Upper lobe of left lung (tissue), 4 donors: ENCODE results near the gene OGFOD2.

Experiments
- CTCF ChIP-seq, 6 experiments: fragments of 450-650 bp in 4 of 6; fragments of 200-600 bp in 2 of 6; sonication (generic) in 2 of 6; IDR thresholded peaks; one replicate each; pipeline ENCODE4 v1.5.1; 2016 to 2019; ENCODE audit warnings: antibody characterized with exemption in 6 of 6
- POLR2A ChIP-seq, 4 donors: fragments of 450-650 bp; IDR thresholded peaks; one replicate each; pipeline ENCODE4 v1.5.1; 2016 to 2017; ENCODE audit warnings: antibody characterized with exemption in 4 of 4, mild to moderate bottlenecking in 2 of 4

GRCh38 chr12:122928404-122929147, 46.5 kb upstream of the OGFOD2 start:
- no peak for TF ChIP-seq CTCF (IDR thresholded peaks at IDR 0.05)
- no peak for TF ChIP-seq POLR2A (IDR thresholded peaks at IDR 0.05)
